ENCODE data around the gene ITGB2. TPM values are rescaled to one million over a fixed set of nuclear protein-coding genes. Genes with fewer than 3 reads are reported as not detected.

The ITGB2 gene
- total RNA-seq, 4 donors from 2014 or later, result 20.2 to 46.8 (median 21.0) TPM

DNA sequence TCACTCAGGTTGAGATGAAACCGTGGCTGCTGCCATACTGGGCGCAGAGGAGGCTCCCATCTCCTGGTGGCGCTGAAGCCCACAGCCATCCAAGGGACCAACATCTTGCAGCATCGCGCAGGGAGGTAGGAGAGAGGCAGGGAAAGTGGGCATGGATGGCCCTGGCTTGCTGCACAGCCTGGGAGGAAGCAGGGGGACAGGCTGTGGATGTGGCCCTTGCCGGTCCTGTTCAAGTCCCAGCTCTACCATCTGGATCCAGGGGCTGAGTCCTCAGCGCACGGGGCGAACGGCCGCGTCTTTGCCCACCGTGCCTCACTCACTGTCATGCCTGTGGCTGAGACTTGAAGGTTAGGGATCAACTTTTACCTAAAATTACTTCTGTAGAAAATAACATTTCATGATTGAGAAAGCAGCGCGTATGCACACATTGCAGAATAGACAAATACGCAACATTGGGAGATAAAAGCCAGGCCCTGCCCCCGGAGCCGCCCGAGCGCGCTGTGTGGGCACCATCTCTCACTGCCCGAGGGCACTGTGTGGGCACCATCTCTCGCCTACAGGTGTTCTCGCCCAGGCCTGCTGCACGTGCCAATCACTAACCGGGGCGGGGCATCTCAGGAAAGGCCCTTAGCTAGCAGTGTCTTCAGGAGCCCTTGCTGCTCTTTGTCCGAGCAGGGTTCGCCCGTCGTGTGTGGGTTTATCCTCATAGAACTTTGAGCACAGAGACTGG lies 30.7 kb upstream of the ITGB2 start:
- DNase-seq, result no peak
- intact Hi-C loops (cut with DNase I; ENCODE audit: low total_unique reads), result no loop called here
- TF ChIP-seq POLR2A (IDR thresholded peaks at IDR 0.05), result no peak
- TF ChIP-seq, protein P1, sequence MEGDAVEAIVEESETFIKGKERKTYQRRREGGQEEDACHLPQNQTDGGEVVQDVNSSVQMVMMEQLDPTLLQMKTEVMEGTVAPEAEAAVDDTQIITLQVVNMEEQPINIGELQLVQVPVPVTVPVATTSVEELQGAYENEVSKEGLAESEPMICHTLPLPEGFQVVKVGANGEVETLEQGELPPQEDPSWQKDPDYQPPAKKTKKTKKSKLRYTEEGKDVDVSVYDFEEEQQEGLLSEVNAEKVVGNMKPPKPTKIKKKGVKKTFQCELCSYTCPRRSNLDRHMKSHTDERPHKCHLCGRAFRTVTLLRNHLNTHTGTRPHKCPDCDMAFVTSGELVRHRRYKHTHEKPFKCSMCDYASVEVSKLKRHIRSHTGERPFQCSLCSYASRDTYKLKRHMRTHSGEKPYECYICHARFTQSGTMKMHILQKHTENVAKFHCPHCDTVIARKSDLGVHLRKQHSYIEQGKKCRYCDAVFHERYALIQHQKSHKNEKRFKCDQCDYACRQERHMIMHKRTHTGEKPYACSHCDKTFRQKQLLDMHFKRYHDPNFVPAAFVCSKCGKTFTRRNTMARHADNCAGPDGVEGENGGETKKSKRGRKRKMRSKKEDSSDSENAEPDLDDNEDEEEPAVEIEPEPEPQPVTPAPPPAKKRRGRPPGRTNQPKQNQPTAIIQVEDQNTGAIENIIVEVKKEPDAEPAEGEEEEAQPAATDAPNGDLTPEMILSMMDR (IDR thresholded peaks at IDR 0.05), result no peak
- H3K4me1 ChIP-seq, result peaks cover 0 to 3% of the 10 kb centered on the region in 2 donors
- H3K27ac ChIP-seq, result no peak overlapping the region
- no peaks in the 10 kb centered on the region for H3K36me3 ChIP-seq
- H3K4me3 ChIP-seq, result no peak overlapping the region
- H3K27me3 ChIP-seq, result no peaks in the 10 kb centered on the region
- H3K9me3 ChIP-seq, result no peaks in the 10 kb centered on the region

DNA sequence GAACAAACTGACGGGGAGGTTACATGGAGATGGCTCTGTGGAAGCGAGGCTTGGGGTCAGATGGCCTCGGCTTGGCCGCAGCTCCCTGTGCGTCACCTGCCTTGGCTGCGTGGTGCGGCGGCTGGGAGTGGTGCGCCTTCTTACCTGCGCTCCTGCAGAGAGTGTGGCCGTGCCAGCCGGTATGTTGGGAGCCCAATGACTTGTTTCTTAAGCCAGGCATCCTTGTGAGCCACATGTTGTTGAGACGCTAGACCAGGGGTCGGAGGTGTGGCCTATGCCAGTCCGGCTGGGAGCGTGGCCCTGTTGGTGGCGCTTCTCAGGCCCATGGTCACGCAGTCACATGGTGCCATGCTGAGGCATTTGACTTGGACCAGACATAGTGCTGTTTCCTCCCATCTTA lies 29.7 kb upstream of the ITGB2 start:
- H3K4me3 ChIP-seq, result no peak overlapping the region
- H3K9me3 ChIP-seq, result no peaks in the 10 kb centered on the region
- TF ChIP-seq, protein P1 (IDR thresholded peaks at IDR 0.05), result no peak
- TF ChIP-seq POLR2A (IDR thresholded peaks at IDR 0.05), result no peak
- intact Hi-C loops (cut with DNase I; ENCODE audit: low total_unique reads), result no loop called here
- no peak for DNase-seq
- H3K27ac ChIP-seq, result peak overlapping the region; percentile 36 to 62
- H3K36me3 ChIP-seq, result no peaks in the 10 kb centered on the region
- H3K4me1 ChIP-seq, result peaks cover 0 to 3% of the 10 kb centered on the region in 2 donors
- H3K27me3 ChIP-seq, result no peaks in the 10 kb centered on the region

DNA sequence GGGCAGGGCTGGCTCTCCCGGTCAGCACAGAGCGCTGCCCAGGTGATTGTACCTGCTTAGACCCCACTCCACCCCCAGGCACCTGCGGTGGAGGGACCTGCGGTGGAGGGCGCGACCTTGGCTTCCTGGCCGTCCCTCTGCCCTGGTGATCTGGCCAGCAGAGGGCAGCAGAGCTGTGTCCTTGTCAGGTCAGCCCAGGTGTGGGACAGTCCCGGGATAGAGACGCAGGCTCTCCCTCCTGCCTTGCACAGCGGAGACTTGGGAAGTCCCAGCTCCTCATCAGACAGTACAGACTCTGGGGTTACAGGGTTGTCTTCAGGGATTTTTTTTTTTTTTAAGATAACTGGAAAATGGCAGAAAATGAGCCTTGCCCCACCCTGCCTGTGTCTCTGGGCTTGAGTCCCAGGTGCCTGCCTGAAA lies 29.1 kb upstream of the ITGB2 start:
- Histone ChIP-seq H3K36me3 (no peaks in the 10 kb centered on the region), H3K27ac (peak overlapping the region; percentile 36 to 62), H3K4me3 (no peak overlapping the region), H3K27me3 (no peaks in the 10 kb centered on the region), H3K4me1 (peaks cover 0 to 3% of the 10 kb centered on the region in 2 donors), H3K9me3 (no peaks in the 10 kb centered on the region)
- intact Hi-C loops (cut with DNase I; ENCODE audit: low total_unique reads), result loop anchor here (5.0 kb wide), 1 partner anchor 188 kb away; no protein-coding TSS in a partner anchor
- peak; percentile 87 to 90 for DNase-seq
- no peak for TF ChIP-seq POLR2A (IDR thresholded peaks at IDR 0.05)
- TF ChIP-seq, protein P1 (IDR thresholded peaks at IDR 0.05), result peak; percentile 90 to 95 (median 94)

DNA sequence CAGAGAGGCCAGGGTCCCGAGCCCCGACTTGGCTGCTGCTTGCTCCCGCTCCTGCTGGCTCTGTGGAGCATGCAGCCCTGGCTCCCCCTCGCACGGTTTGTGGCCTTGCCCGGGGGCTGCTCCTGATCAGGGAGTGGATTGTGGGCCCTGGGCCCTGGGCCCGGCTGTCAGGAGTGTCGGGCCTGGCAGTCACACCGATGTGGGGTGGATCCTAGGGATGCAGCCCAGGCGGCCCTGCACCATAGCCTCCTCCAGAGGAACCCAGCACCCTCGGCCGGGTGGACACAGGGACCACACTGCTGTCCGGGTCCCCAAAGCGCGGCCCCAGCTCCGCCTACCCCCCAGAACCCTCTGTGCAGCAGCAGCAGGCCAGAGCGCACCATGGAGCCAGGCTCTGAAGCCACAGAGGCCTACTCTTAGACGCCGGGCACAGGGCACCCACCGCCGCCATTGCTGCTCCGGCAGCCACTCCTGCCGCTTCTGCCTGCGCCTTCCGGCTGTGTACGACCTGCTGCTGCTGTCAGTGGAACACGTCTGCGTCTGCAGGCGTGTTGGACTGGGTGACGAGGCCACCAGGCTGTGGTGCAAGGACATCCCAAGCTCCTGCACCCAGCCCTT lies 28.6 kb upstream of the ITGB2 start:
- H3K9me3 ChIP-seq, result no peaks in the 10 kb centered on the region
- H3K27me3 ChIP-seq, result no peaks in the 10 kb centered on the region
- DNase-seq, result peak in 1 of 2 donors; percentile 18
- no peaks in the 10 kb centered on the region for H3K36me3 ChIP-seq
- peaks cover 0 to 3% of the 10 kb centered on the region in 2 donors for H3K4me1 ChIP-seq
- peak overlapping the region; percentile 36 to 62 for H3K27ac ChIP-seq
- no peak overlapping the region for H3K4me3 ChIP-seq
- TF ChIP-seq, protein P1 (IDR thresholded peaks at IDR 0.05), result no peak
- TF ChIP-seq POLR2A (IDR thresholded peaks at IDR 0.05), result no peak
- intact Hi-C loops (cut with DNase I; ENCODE audit: low total_unique reads), result loop anchor here (5.0 kb wide), 1 partner anchor 188 kb away; no protein-coding TSS in a partner anchor
